Omental fat pad (tissue), 4 donors: ENCODE measurements around the gene CRTAP. TPM values are rescaled to one million over a fixed set of nuclear protein-coding genes. Genes with fewer than 3 reads are reported as not detected.
"Not testable (repeated sequence)": the region's sequence is repeated elsewhere in the genome, so short reads cannot be mapped to it uniquely, and the experiment has no call there.

Experiments used
- ATAC-seq: fragments of 150-250 bp; one replicate; pipeline ENCODE4 v1.9.1; 2016; ENCODE audit warnings: mild to moderate bottlenecking, moderate library complexity; ENCODE audit not compliant: low FRiP score
- DNase-seq: peaks from one replicate; pipeline ENCODE4 v3.0.0-alpha.2; 2019; ENCODE audit warnings: low spot score
- CTCF ChIP-seq, 3 donors: fragments of 450-650 bp; IDR thresholded peaks; one replicate each; pipeline ENCODE4 v1.5.1; 2016 to 2017; ENCODE audit warnings: antibody characterized with exemption in 3 of 3, mild to moderate bottlenecking in 3 of 3, moderate library complexity in 2 of 3
- total RNA-seq, 4 donors: library from RNA; depleted of rRNA; stranded (reverse); fragments of >200 nt; gene quantifications; one replicate each; pipeline ENCODE4 v1.1.0, GENCODE V29; 2016

CRTAP gene
- total RNA-seq, result 100 to 1,000 TPM; 267 to 355 (median 300) TPM

GRCh38 chr3:33113772-33114621 is at the start of gene CRTAP:
Gene CRTAP (plus strand): TSS chr3:33114014. CDS start chr3:33114078, 64 bp downstream.
- DNase-seq, result peak; percentile 92
- no peak for TF ChIP-seq CTCF (IDR thresholded peaks at IDR 0.05)
- peak; percentile 88 for ATAC-seq

- no peak for TF ChIP-seq CTCF (IDR thresholded peaks at IDR 0.05)
- ATAC-seq (no peak), DNase-seq (no peak)
Observed at GRCh38 chr3:33064929-33065328, 48.9 kb upstream of the CRTAP start.

GRCh38 chr3:33067484-33067883 is 46.3 kb upstream of the CRTAP start:
- no peak for DNase-seq

GRCh38 chr3:33069862-33070261 is 44.0 kb upstream of the CRTAP start:
- DNase-seq, ATAC-seq: not testable (repeated sequence)

More at GRCh38 chr3:33067484-33067883, 46.3 kb upstream of the CRTAP start:
- no peak for ATAC-seq
- TF ChIP-seq CTCF (IDR thresholded peaks at IDR 0.05), result no peak

GRCh38 chr3:33071181-33071580 is 42.6 kb upstream of the CRTAP start:
- TF ChIP-seq CTCF (IDR thresholded peaks at IDR 0.05), result no peak
- ATAC-seq, result no peak
- no peak for DNase-seq

- no peak for TF ChIP-seq CTCF (IDR thresholded peaks at IDR 0.05)
- no peak for ATAC-seq
- DNase-seq, result no peak
Observed at GRCh38 chr3:33071946-33072345, 41.9 kb upstream of the CRTAP start.

GRCh38 chr3:33074217-33075067 is 39.4 kb upstream of the CRTAP start:
- peak; percentile 38 for DNase-seq
- TF ChIP-seq CTCF (IDR thresholded peaks at IDR 0.05), result peak in 1 of 3 donors; percentile 56

More at GRCh38 chr3:33074217-33075067, 39.4 kb upstream of the CRTAP start:
- peak; percentile 59 for ATAC-seq
